Kidney capillary endothelial cell (primary cell): ENCODE measurements around the gene STK38L.

Experiments used
- DNase-seq: peaks from one replicate; pipeline ENCODE4 v3.0.0-alpha.2; 2018; ENCODE audit warnings: low spot score

Gene STK38L

DNA sequence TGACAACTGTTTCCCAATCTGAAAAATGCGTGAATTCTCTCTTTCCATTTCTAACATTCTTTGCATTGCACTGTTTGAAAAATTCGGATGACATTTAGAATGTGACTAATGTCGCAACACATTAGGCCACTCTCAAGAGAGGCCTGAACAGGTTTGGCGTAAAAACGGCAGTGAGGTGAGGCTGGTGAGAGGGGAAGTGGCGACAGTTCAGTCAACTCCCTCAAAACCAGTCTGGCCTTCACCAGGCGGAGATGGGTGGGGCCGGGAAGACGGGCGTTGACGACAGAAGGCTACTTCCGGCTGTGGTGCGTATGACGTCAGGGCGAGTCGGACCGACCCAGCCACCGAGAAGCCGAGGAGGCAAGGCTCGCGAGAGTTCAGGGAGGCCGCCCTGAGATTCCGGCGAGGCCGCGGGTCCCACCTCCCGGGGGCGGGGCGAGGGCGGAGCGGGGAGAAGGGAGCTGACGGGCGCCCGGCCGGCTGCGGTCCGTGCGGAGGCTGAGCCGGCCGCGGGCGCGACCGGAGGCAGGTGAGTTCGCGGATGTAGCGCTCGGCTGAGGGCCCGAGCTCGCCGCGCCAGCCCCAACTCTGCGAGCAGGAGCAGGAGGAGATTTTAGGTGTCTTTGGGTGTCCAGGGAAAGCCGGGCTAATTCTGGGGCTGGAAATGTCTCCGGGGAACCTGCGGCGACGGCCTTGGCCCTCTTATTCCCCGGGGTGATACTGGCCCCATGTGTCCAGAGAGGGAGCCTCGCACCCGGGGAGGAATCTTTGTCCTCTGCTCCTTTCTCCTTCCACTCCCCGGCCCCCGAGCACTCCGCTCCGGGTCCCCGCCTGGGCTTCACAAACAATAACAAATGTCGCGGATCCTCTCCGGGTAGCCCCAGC, at the start of gene STK38L:
TSS of gene STK38L (plus strand) at position 483 of the 885 bp plus-strand sequence. CDS start 53,435 bp downstream, outside the sequence.
- peak; percentile 90 for DNase-seq

GRCh38 chr12:27194644-27195043, 49.4 kb upstream of the STK38L start:
- DNase-seq, result no peak

DNA sequence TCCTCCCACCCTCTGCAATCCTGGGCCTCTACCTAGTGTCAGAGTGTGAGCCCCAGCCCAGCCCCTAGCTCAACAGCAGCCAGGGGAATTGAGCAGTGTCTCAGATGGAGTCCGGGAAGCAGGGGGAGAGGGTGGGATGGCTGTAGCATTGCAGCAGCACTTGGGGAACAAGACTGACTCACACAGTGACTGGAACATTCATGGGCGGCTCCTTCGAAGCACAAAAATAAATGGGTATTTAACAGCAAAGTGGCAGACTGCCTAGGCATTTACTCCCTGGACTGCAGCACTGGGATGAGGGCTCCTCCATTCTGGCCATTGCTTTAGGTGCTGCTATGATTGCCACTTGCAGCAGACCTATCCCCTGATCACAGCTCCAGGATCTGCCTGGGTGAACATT, 46.0 kb upstream of the STK38L start:
- no peak for DNase-seq

DNA sequence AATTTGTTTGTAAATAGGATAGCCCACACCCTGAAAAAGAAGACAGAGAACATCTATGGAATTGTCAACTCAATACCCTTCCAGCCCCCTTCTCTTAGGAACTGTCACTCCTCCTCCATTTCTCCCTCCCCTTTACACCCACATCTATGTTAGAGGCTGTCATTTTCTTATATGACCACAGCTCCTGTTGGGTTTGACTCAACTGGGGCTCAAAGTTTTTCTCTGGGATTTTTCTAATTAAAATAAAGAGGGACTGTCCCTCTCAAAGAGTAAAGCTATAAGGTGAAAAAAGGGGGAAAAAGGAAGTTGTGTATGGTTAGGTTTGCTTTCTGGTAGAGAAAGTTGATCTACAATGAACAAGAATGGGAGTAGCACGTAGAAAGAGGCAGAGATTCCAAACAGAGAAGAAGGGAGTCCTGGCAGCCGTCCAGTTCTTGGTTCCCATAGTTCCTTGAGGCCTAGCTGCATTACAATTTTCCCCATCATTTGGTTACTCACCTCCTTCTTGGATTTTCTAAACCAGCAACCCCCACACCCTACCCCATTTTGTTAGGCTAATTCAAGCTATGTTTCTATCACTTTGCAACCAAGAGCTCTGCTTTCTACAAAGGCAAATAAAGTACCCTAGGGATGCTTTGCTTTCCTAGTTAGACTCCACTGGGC, 44.3 kb upstream of the STK38L start:
- DNase-seq, result no peak

- no peak for DNase-seq
These were observed 42.9 kb upstream of the STK38L start for GRCh38 chr12:27201169-27201568.

- no peak for DNase-seq
These were observed 37.1 kb upstream of the STK38L start for GRCh38 chr12:27206801-27207502.

GRCh38 chr12:27207615-27208413, 36.3 kb upstream of the STK38L start:
- no peak for DNase-seq

- DNase-seq, result no peak
These were observed 35.7 kb upstream of the STK38L start for GRCh38 chr12:27208414-27208750.

- no peak for DNase-seq
These were observed 34.7 kb upstream of the STK38L start for GRCh38 chr12:27209257-27209910.

DNA sequence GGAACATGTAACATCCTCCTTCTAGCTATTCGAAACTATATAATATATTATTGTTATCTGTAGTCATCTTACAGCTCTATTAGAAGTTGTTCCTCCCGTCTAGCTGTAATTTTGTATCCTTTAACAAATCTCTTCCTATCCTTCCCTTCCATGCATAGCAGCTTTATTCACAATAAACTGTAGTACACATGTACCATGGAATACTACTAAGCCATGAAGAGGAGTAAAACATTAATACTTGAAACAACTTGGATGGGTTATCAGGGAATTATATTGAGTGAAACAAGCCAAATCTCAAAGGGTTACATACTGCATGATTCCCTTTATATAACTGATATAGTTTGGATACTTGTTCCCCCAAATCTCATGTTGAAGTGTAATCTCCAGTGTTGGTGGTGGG, 33.9 kb upstream of the STK38L start:
- no peak for DNase-seq

DNA sequence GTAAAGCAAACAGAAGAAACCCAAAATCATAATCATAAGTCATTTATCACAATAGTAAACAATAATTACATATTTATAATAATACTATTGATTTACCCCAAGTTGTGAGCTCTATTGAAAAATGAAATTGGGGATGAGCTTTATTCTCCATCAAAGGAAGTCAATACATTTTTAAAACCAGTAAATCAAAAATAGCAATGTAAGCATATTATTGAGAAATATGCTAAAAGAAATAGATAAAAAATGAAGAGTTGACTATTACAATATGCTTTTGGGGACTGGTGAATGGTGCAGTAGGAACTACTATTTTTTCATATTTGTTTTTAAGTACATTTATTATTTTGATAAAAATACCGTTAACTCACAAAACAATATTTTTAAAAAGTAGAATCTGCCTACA, 31.2 kb upstream of the STK38L start:
- no peak for DNase-seq

DNA sequence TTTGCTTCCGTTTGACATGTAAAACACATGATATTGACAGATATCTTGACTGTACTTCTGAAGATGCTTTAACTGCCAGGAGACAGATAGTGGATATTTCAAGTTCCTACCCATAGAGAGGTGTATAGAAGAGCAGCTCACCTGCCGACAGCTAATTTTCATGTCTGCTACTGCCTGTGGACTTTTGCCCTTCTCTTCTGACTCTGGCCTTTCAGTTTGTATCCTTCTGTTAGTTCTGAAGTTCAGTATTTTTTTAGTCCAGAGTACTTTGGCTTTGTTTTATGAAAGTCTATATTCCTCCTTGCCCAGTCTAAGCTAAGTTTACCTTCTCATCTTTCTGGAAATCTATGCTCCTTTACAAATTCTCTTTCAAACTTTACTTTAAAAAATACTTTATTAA, 30.8 kb upstream of the STK38L start:
- no peak for DNase-seq

GRCh38 chr12:27213830-27214787, 30.0 kb upstream of the STK38L start:
- DNase-seq, result no peak

DNA sequence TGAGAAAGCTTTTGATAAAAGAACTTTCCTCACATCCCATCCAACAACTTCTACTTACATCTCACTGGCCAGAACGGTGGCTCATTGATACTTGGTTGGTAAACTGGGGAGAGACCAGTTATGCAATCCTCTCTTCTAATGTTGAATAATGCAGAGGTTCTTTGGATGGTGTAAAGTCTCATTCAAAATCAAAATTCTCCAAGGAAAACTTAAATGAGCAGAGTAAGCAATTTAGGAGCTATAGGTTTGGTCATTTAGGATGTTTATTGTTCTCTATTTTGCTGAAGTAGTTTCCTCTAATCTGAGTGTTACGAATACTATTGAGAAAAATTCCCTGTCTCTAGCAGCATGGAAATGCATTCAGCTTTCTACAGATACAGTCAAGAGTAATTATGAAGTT, 26.5 kb upstream of the STK38L start:
- DNase-seq, result no peak

DNA sequence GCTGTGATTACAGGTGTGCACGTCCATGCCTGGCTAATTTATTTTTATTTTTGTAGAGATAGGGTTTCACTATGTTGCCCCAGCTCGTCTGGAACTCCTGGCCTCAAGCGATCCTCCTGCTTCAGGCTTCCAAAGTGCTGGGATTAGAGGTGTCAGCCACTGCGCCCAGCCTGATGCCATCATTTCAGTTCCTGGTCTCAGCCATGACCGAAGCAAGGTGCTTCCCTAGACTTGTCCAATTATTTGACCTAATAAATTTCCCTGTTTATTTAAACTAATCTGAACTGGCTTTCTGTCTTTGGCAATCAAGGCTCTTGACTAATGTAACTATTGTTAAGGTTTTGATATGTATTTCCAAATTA, 24.4 kb upstream of the STK38L start:
- no peak for DNase-seq

GRCh38 chr12:27220055-27220987, 23.8 kb upstream of the STK38L start:
- no peak for DNase-seq

- no peak for DNase-seq
These were observed 23.1 kb upstream of the STK38L start for GRCh38 chr12:27220988-27221345.

DNA sequence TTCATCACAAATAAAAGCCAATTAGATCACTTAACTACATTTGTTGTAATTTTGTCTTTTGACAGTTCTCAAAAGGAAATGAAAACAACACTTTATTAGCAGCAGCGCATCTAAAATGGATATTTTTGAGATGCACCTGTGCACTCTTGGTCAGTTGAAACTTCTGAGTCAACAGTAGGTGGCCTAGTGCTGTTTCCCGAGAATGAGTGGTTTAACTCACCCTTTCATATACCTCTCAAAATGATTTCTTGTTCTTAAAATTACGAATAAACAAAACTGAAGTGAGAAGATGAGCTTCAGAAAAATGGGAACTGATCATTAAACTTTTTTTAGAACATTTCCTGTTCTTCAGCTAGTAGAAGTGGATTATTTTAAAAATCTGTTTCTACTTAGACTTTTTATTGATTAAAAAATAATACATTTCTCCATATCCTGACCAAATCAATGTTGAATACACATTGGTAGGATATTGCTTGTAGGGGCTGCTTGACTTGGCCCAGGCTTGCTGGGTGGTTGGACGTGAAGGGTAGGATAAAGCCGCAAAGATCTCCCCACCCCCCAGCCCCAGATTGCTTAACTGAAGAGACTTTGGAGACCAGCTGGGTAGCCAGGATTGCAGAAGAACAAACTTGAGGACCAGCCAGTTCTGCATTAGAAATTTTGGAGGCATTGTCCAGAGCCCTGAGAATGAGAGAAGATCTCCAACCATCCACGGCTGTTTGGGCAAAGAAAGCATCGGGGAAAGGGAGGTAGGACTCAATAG, 22.3 kb upstream of the STK38L start:
- DNase-seq, result no peak
